Loucy (cell line): Measurements from ENCODE around the gene CLASP1.

Experiments used
- H2AFZ ChIP-seq: fragments of 200-600 bp; sonication (generic); 2 replicates; pipeline ENCODE4 v1.6.0; 2016; ENCODE audit warnings: antibody characterized with exemption, mild to moderate bottlenecking, low read length, moderate library complexity
- H3F3A ChIP-seq: fragments of 200-600 bp; 2 replicates; pipeline ENCODE4 v1.6.0; 2016; ENCODE audit warnings: antibody characterized with exemption, low read depth, mild to moderate bottlenecking
- H3K27me3 ChIP-seq: fragments of 200-600 bp; sonication (generic); 2 replicates; pipeline ENCODE4 v1.6.1; 2014; ENCODE audit warnings: low read length, mild to moderate bottlenecking; ENCODE audit not compliant: insufficient read depth, poor library complexity, severe bottlenecking
- H3K36me3 ChIP-seq: fragments of 200-600 bp; sonication (generic); 2 replicates; pipeline ENCODE4 v1.6.1; 2016; ENCODE audit warnings: low read length; ENCODE audit not compliant: insufficient read depth
- H3K4me1 ChIP-seq: fragments of 200-600 bp; sonication (generic); 2 replicates; pipeline ENCODE4 v1.5.1; 2014; ENCODE audit warnings: low read length, mild to moderate bottlenecking; ENCODE audit not compliant: insufficient read depth, poor library complexity, severe bottlenecking
- H3K4me2 ChIP-seq: fragments of 200-600 bp; sonication (generic); 2 replicates; pipeline ENCODE4 v1.6.0; 2014; ENCODE audit warnings: antibody characterized with exemption, low read length, low read depth, mild to moderate bottlenecking; ENCODE audit not compliant: poor library complexity, severe bottlenecking
- H3K4me3 ChIP-seq: fragments of 200-600 bp; sonication (generic); 2 replicates; pipeline ENCODE4 v1.5.1; 2014; ENCODE audit warnings: low read length, mild to moderate bottlenecking, mixed read lengths; ENCODE audit not compliant: poor library complexity, severe bottlenecking
- H3K79me2 ChIP-seq: fragments of 200-600 bp; sonication (generic); 2 replicates; pipeline ENCODE4 v1.6.1; 2014; ENCODE audit warnings: low read length; ENCODE audit not compliant: insufficient read depth
- H3K9ac ChIP-seq: fragments of 200-600 bp; sonication (generic); 2 replicates; pipeline ENCODE4 v1.6.0; 2014; ENCODE audit warnings: mild to moderate bottlenecking, low read depth, low read length, moderate library complexity; ENCODE audit not compliant: poor library complexity, severe bottlenecking
- H3K9me2 ChIP-seq: fragments of 200-600 bp; sonication (generic); replicated peaks from 2 replicates; pipeline ENCODE4 v1.6.1; 2016; ENCODE audit warnings: low read depth, low read length, mixed read lengths
- H3K9me3 ChIP-seq: fragments of 200-600 bp; sonication (generic); 2 replicates; pipeline ENCODE4 v1.6.1; 2014; ENCODE audit warnings: mild to moderate bottlenecking, antibody characterized with exemption, low read length, low read depth; ENCODE audit not compliant: insufficient read depth
- H4K20me1 ChIP-seq: fragments of 200-600 bp; sonication (generic); 2 replicates; pipeline ENCODE4 v1.6.0; 2014; ENCODE audit warnings: antibody characterized with exemption, low read length, mild to moderate bottlenecking; ENCODE audit not compliant: insufficient read depth, poor library complexity, severe bottlenecking
- CTCF ChIP-seq: fragments of 200-600 bp; sonication (generic); conservative IDR thresholded peaks from 2 replicates; pipeline ENCODE4 v1.5.1; 2014; ENCODE audit warnings: mild to moderate bottlenecking, antibody characterized with exemption, low read length
- EZH2phosphoT487 ChIP-seq: fragments of 200-600 bp; IDR thresholded peaks from 2 replicates; pipeline ENCODE4 v1.6.1; 2018; ENCODE audit warnings: antibody characterized with exemption, mild to moderate bottlenecking, moderate library complexity, borderline replicate concordance

Gene CLASP1

GRCh38 chr2:121686902-121687301, 37.6 kb upstream of the CLASP1 start:
- Histone ChIP-seq H4K20me1 (no peaks in the 10 kb centered on the region), H3K9ac (no peak overlapping the region), H3K9me3 (peaks cover 7% of the 10 kb centered on the region; the same call in 1 of the 2 replicates), H3K79me2 (no peaks in the 10 kb centered on the region), H3K4me1 (no peaks in the 10 kb centered on the region), H3K4me2 (no peak overlapping the region), H3K4me3 (no peak overlapping the region), H3F3A (no peaks in the 10 kb centered on the region), H3K27me3 (no peaks in the 10 kb centered on the region), H3K36me3 (no peaks in the 10 kb centered on the region), H3K9me2 (no peaks in the 10 kb centered on the region), H2AFZ (no peak overlapping the region)
- no peak for TF ChIP-seq CTCF
- TF ChIP-seq EZH2phosphoT487, result no peak

GRCh38 chr2:121686218-121686617, 37.0 kb upstream of the CLASP1 start:
- no peaks in the 10 kb centered on the region for H3K36me3 ChIP-seq
- H3K79me2 ChIP-seq, result no peaks in the 10 kb centered on the region
- H2AFZ ChIP-seq, result no peak overlapping the region
- peaks cover 7% of the 10 kb centered on the region; the same call in 1 of the 2 replicates for H3K9me3 ChIP-seq
- TF ChIP-seq EZH2phosphoT487 (no peak), CTCF (no peak)
- H3K4me3 ChIP-seq, result no peak overlapping the region
- H3K4me2 ChIP-seq, result no peak overlapping the region
- H4K20me1 ChIP-seq, result no peaks in the 10 kb centered on the region
- H3K9ac ChIP-seq, result no peak overlapping the region
- H3K27me3 ChIP-seq, result no peaks in the 10 kb centered on the region
- no peaks in the 10 kb centered on the region for H3K4me1 ChIP-seq
- no peaks in the 10 kb centered on the region for H3F3A ChIP-seq
- H3K9me2 ChIP-seq, result no peaks in the 10 kb centered on the region

GRCh38 chr2:121682396-121683298, 33.4 kb upstream of the CLASP1 start:
- Histone ChIP-seq H3K9ac (no peak overlapping the region), H3K9me2 (no peaks in the 10 kb centered on the region), H3K4me2 (no peak overlapping the region), H3K4me1 (no peaks in the 10 kb centered on the region), H2AFZ (no peak overlapping the region), H3K79me2 (no peaks in the 10 kb centered on the region), H3K27me3 (no peaks in the 10 kb centered on the region), H3F3A (no peaks in the 10 kb centered on the region), H3K4me3 (no peak overlapping the region), H3K36me3 (no peaks in the 10 kb centered on the region), H4K20me1 (no peaks in the 10 kb centered on the region), H3K9me3 (peaks cover 11% of the 10 kb centered on the region; the same call in 1 of the 2 replicates)
- TF ChIP-seq EZH2phosphoT487 (no peak), CTCF (no peak)
